ENCODE measurements around the gene MT1HL1. TPM values are rescaled to one million over a fixed set of nuclear protein-coding genes. Genes with fewer than 3 reads are reported as not detected.

The MT1HL1 gene
- total and polyA plus RNA-seq, 2 of the 4 experiments (the other 2 are of a cell fraction) = not detected

DNA sequence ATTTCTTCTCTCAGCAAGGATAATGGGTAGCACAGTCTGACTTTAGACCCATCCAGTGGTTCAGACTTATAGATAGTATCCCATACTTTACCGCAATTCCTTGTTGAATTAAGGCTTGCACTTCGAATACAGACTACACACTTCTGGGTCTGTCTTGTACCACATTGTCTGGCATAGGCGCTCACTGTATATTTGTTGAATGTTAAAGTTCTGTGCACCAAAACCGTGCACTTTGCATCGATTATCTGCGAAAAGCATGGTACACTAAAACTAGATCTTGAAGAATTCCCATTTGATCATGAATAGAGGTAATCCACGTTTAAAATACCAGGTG is 37.2 kb upstream of the MT1HL1 start:
- Histone ChIP-seq H3K4me3 (ENCODE audit: insufficient read depth, low read depth, low read length) (no peak overlapping the region), H2AK9ac (replicated peaks; ENCODE audit: low read depth, low read length, poor library complexity) (no peak overlapping the region), H2AK5ac (ENCODE audit: low read depth, low read length) (no peak overlapping the region), H2BK15ac (ENCODE audit: low read depth, low read length) (no peak overlapping the region), H3K9me1 (ENCODE audit: insufficient read depth, low read length) (no peaks in the 10 kb centered on the region), H3K4ac (ENCODE audit: low read depth, low read length) (no peak overlapping the region), H3K9me3 (ENCODE audit: control insufficient read depth, insufficient read depth, low read length) (peaks cover 2% of the 10 kb centered on the region; the same call in 1 of the 2 replicates), H3K23ac (ENCODE audit: low read depth, low read length) (no peak overlapping the region), H3K27ac (ENCODE audit: insufficient read depth, low read length) (no peak overlapping the region), H3K79me1 (ENCODE audit: low read depth in 1 of 2, low read length in 2 of 2) (no peaks in the 10 kb centered on the region), H3K56ac (ENCODE audit: extremely low read depth, insufficient read depth, low read length) (no peak overlapping the region), H4K20me1 (ENCODE audit: insufficient read depth, low read length) (no peaks in the 10 kb centered on the region), H3K27me3 (ENCODE audit: control insufficient read depth, insufficient read depth, low read length) (peaks cover 6% of the 10 kb centered on the region; the same call in 1 of the 2 replicates), H3K18ac (ENCODE audit: low read depth, low read length) (no peak overlapping the region), H3K4me1 (ENCODE audit: control insufficient read depth, insufficient read depth, low read length) (no peaks in the 10 kb centered on the region), H3K9ac (ENCODE audit: low read depth, low read length) (no peak overlapping the region), H3K36me3 (ENCODE audit: control insufficient read depth, insufficient read depth, low read length) (no peaks in the 10 kb centered on the region), H4K8ac (ENCODE audit: low read depth in 2 of 2, low read length in 2 of 2) (no peak overlapping the region), H2BK120ac (ENCODE audit: low read depth, low read length) (no peak overlapping the region), H2AFZ (replicated peaks; ENCODE audit: low read length, poor library complexity) (no peak overlapping the region), H3K14ac (replicated peaks; ENCODE audit: low read depth, low read length) (no peak overlapping the region), H4K91ac (ENCODE audit: insufficient read depth, low read depth, low read length) (no peak overlapping the region), H4K5ac (ENCODE audit: low read depth, low read length) (no peak overlapping the region), H2BK20ac (ENCODE audit: low read depth, low read length) (no peak overlapping the region), H2BK5ac (ENCODE audit: low read depth, low read length, poor library complexity, severe bottlenecking) (no peak overlapping the region), H3K4me2 (ENCODE audit: low read depth, low read length) (no peak overlapping the region)
- 21% methylated on average over 3 of the region's 7 CpGs; no CpG with 5 or more reads in 1 of the 2 experiments for WGBS, 2 experiments (ENCODE audit: extremely low coverage in 2 of 2, insufficient read length in 1 of 2)
- CTCF ChIA-PET = no interaction called here
- no TSS peak for BruUV-seq (replicated peaks)
- TF ChIP-seq RCOR1 (IDR thresholded peaks at IDR 0.05; ENCODE audit: insufficient replicate concordance, low read length) (no peak), FOS (IDR thresholded peaks at IDR 0.05; ENCODE audit: low read depth, low read length) (no peak), CEBPB (IDR thresholded peaks at IDR 0.05; ENCODE audit: low read depth, low read length) (peak; percentile 85), MAZ (IDR thresholded peaks at IDR 0.05; ENCODE audit: borderline replicate concordance, low read depth, low read length) (no peak)
- TF ChIP-seq, protein P1, sequence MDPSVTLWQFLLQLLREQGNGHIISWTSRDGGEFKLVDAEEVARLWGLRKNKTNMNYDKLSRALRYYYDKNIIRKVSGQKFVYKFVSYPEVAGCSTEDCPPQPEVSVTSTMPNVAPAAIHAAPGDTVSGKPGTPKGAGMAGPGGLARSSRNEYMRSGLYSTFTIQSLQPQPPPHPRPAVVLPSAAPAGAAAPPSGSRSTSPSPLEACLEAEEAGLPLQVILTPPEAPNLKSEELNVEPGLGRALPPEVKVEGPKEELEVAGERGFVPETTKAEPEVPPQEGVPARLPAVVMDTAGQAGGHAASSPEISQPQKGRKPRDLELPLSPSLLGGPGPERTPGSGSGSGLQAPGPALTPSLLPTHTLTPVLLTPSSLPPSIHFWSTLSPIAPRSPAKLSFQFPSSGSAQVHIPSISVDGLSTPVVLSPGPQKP (IDR thresholded peaks at IDR 0.05; ENCODE audit: borderline replicate concordance, low read depth, low read length) = no peak
- dilution Hi-C loops (cut with HindIII; ENCODE audit: low sequenced_read_pairs, unreplicated experiment) (no loop called here), in situ Hi-C loops (cut with MboI; ENCODE audit: low sequenced_read_pairs) (no loop called here), intact Hi-C loops (cut with micrococcal nuclease) (loop anchor here (5.0 kb wide), 2 partner anchors 156 to 621 kb away; no protein-coding TSS in a partner anchor)
- POLR2A ChIA-PET (ENCODE audit: unreplicated experiment) = no interaction called here
- DNase-seq (no peak), ATAC-seq (ENCODE audit: low read depth) (no peak)

All from IMR-90 (cell line).